ENCODE data around the gene NOLC1.

GRCh38 chr10:102146971-102147428 is 5.2 kb upstream of the NOLC1 start:
- TF ChIP-seq POLR2AphosphoS5 (IDR thresholded peaks at IDR 0.05) (no peak), CTCF (IDR thresholded peaks at IDR 0.05) (no peak), EP300 (IDR thresholded peaks at IDR 0.05) (no peak)

Data from suprapubic skin (tissue), 4 donors.